ENCODE results near the gene GABBR2.

Gene GABBR2

GRCh38 chr9:98481676-98482075 lies 227.1 kb downstream of the GABBR2 start:
- H3K4me2 ChIP-seq (ENCODE audit: low read length), result no peak overlapping the region
- peaks cover 29% of the 10 kb centered on the region for H3K27me3 ChIP-seq (ENCODE audit: low read depth, low read length)
- no peaks in the 10 kb centered on the region for H3K36me3 ChIP-seq (replicated peaks; ENCODE audit: low read depth, low read length)
- H2AFZ ChIP-seq (ENCODE audit: low read depth, low read length), result no peak overlapping the region
- no peak overlapping the region for H3K4me3 ChIP-seq (ENCODE audit: low read length)
- H3K79me2 ChIP-seq (ENCODE audit: low read length), result no peaks in the 10 kb centered on the region
- H3K27ac ChIP-seq (ENCODE audit: low read length), result no peak overlapping the region
- no peaks in the 10 kb centered on the region for H3K9me3 ChIP-seq (ENCODE audit: insufficient read depth, low read length)
- no peak overlapping the region for H3K9ac ChIP-seq (ENCODE audit: low read length)
- no peaks in the 10 kb centered on the region for H3K4me1 ChIP-seq (ENCODE audit: low read length)
- no peak for TF ChIP-seq EZH2phosphoT487 (IDR thresholded peaks at IDR 0.05; ENCODE audit: low read depth)
- TF ChIP-seq CTCF (IDR thresholded peaks at IDR 0.05; ENCODE audit: low read depth, low read length), result no peak
- no peaks in the 10 kb centered on the region for H4K20me1 ChIP-seq (ENCODE audit: insufficient read depth, low read length)

GRCh38 chr9:98479967-98480847 lies 228.5 kb downstream of the GABBR2 start:
- H3K79me2 ChIP-seq (ENCODE audit: low read length), result no peaks in the 10 kb centered on the region
- TF ChIP-seq CTCF (IDR thresholded peaks at IDR 0.05; ENCODE audit: low read depth, low read length) (no peak), EZH2phosphoT487 (IDR thresholded peaks at IDR 0.05; ENCODE audit: low read depth) (no peak)
- H3K27ac ChIP-seq (ENCODE audit: low read length), result no peak overlapping the region
- H3K36me3 ChIP-seq (replicated peaks; ENCODE audit: low read depth, low read length), result no peaks in the 10 kb centered on the region
- peaks cover 29% of the 10 kb centered on the region for H3K27me3 ChIP-seq (ENCODE audit: low read depth, low read length)
- no peak overlapping the region for H3K4me3 ChIP-seq (ENCODE audit: low read length)
- no peaks in the 10 kb centered on the region for H3K4me1 ChIP-seq (ENCODE audit: low read length)
- no peaks in the 10 kb centered on the region for H3K9me3 ChIP-seq (ENCODE audit: insufficient read depth, low read length)
- no peak overlapping the region for H3K4me2 ChIP-seq (ENCODE audit: low read length)
- H4K20me1 ChIP-seq (ENCODE audit: insufficient read depth, low read length), result no peaks in the 10 kb centered on the region
- H2AFZ ChIP-seq (ENCODE audit: low read depth, low read length), result no peak overlapping the region
- H3K9ac ChIP-seq (ENCODE audit: low read length), result no peak overlapping the region

GRCh38 chr9:98479449-98479848 lies 229.3 kb downstream of the GABBR2 start:
- Histone ChIP-seq H3K36me3 (replicated peaks; ENCODE audit: low read depth, low read length) (no peaks in the 10 kb centered on the region), H4K20me1 (ENCODE audit: insufficient read depth, low read length) (no peaks in the 10 kb centered on the region), H3K4me3 (ENCODE audit: low read length) (no peak overlapping the region), H3K79me2 (ENCODE audit: low read length) (no peaks in the 10 kb centered on the region), H3K4me1 (ENCODE audit: low read length) (no peaks in the 10 kb centered on the region), H3K9ac (ENCODE audit: low read length) (no peak overlapping the region), H3K27me3 (ENCODE audit: low read depth, low read length) (peaks cover 35% of the 10 kb centered on the region), H3K27ac (ENCODE audit: low read length) (no peak overlapping the region), H2AFZ (ENCODE audit: low read depth, low read length) (no peak overlapping the region), H3K9me3 (ENCODE audit: insufficient read depth, low read length) (no peaks in the 10 kb centered on the region), H3K4me2 (ENCODE audit: low read length) (no peak overlapping the region)
- TF ChIP-seq CTCF (IDR thresholded peaks at IDR 0.05; ENCODE audit: low read depth, low read length), result no peak
- no peak for TF ChIP-seq EZH2phosphoT487 (IDR thresholded peaks at IDR 0.05; ENCODE audit: low read depth)

GRCh38 chr9:98477884-98478283 lies 230.9 kb downstream of the GABBR2 start:
- no peaks in the 10 kb centered on the region for H4K20me1 ChIP-seq (ENCODE audit: insufficient read depth, low read length)

More at GRCh38 chr9:98477884-98478283, 230.9 kb downstream of the GABBR2 start:
- Histone ChIP-seq H3K9me3 (ENCODE audit: insufficient read depth, low read length) (no peaks in the 10 kb centered on the region), H3K4me3 (ENCODE audit: low read length) (no peak overlapping the region), H3K9ac (ENCODE audit: low read length) (no peak overlapping the region), H3K27ac (ENCODE audit: low read length) (no peak overlapping the region), H3K36me3 (replicated peaks; ENCODE audit: low read depth, low read length) (no peaks in the 10 kb centered on the region), H3K27me3 (ENCODE audit: low read depth, low read length) (peaks cover 27% of the 10 kb centered on the region), H3K4me2 (ENCODE audit: low read length) (no peak overlapping the region), H2AFZ (ENCODE audit: low read depth, low read length) (no peak overlapping the region), H3K4me1 (ENCODE audit: low read length) (no peaks in the 10 kb centered on the region), H3K79me2 (ENCODE audit: low read length) (no peaks in the 10 kb centered on the region)
- TF ChIP-seq EZH2phosphoT487 (IDR thresholded peaks at IDR 0.05; ENCODE audit: low read depth) (no peak), CTCF (IDR thresholded peaks at IDR 0.05; ENCODE audit: low read depth, low read length) (no peak)

All from OCI-LY3 (cell line).